GM21576 (cell line): ENCODE data around the gene LLGL1.
"Not testable (repeated sequence)": the region's sequence is repeated elsewhere in the genome, so short reads cannot be mapped to it uniquely, and the experiment has no call there.

ENCODE experiments used
- ATAC-seq: cut with Tn5 transposase; IDR thresholded peaks from one replicate; pipeline ENCODE4 v1.9.1; 2021; ENCODE audit warnings: mild to moderate bottlenecking, moderate library complexity; ENCODE audit not compliant: unreplicated experiment

Gene LLGL1

DNA sequence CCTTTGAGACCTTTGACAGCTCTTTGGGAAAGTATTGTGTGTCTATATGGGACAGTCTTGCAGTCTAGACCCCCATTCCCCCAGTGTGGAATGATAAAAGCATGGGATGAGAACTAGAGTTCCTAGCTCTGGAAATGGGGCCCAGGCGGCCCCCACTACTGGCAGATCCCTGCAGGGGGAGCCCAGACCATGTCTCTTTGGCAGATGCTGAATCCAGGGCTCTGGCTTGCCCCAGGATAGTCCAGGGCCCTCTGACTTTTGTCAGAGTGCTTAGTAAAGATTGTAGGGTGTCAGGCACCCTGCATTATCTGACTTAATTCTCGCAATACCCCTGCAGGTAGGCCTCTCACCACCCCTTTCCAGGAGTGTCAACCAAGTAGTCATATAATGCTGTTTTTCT lies 33.5 kb upstream of the LLGL1 start:
- no peak for ATAC-seq

DNA sequence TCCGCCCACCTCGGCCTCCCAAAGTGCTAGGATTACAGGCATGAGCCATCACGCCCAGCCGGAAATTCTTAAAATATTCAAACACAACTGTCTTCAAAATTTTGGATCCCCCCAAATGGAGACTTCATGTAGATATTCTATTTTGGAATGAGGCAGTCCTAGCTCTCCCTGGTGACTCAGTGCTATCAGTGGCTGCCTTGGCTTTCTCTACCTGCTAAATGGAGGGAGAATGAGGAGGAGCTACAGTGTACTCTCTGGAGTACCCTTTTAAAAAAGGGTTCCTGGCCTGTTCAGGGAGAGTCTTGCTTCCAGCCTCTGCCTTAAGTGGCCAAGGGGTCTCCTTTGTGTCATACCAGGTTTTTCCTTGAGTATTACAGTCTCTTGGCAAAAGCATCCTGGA lies 31.0 kb upstream of the LLGL1 start:
- no peak for ATAC-seq

DNA sequence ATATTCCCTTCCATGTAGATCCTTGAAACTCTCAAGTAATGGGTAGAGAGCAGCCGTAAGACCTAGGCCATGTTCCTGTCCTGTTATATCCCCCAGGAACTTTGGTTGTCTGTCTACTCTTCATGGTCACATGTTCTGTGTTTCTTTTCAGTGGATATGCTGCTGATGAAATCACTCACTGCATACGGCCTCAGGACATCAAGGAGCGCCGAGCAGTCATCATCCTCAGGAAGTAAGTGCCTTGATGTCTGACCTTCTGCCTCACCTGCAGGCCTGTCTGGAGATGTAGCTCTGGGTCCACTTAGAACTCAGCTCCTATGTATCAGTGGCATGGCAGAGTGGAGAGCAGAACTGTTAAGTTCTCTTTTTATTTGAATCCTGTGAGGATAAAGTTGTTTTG lies 30.6 kb upstream of the LLGL1 start:
- no peak for ATAC-seq

- no peak for ATAC-seq
Observed at GRCh38 chr17:18195246-18195645, 30.2 kb upstream of the LLGL1 start.

DNA sequence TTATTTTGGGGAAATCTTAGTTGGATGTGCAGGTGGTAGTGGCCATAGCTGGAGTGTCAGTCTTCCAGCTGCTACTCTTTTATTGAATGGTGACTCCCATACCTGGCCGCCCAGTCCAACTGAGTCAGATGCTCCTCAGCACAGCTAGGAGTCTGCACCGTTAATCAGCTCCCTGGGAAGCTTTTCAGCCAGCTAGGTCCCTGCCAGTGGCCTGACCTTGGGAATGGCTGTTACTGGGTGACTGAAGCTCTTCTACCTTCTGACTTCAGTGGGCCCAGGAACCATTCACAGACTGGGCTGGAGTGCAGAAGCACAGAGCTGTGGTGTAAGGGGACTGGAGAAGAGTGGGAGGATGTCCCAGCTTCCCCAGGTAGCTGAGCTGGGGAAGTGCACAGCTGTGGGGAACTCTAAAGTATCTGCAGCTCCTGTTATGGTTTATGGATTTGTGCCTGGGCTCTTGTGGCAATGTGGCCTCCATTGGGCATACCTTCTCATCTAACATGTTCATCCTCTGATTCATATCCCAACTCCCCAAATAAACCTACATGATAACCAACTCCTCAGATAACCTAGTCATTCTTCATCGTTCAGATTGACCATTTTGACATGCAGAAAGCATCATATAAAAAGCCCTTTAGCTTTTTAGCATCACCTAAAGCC lies 27.8 kb upstream of the LLGL1 start:
- no peak for ATAC-seq

GRCh38 chr17:18198530-18198929 lies 26.9 kb upstream of the LLGL1 start:
- ATAC-seq = no peak

- ATAC-seq = no peak
Observed at GRCh38 chr17:18201108-18201507, 24.3 kb upstream of the LLGL1 start.

DNA sequence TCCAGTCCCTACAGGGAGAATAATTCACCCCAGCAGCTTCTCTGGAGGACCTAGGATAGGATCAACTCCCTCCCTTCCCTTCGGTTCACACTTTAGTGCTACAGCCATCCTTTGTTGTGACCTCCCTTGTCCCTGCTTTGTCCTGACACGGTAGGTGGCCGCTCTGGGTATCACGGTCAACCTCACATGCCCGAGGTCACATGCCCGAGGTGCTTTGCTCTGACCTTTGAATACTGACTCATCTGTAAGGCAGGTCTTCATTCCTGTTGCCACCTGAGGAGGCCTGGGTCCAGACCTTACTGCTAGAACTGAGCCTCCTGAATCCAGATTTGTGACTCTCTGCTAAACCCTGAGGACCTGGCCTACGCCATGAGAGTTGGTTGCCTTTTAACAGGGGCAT lies 22.1 kb upstream of the LLGL1 start:
- ATAC-seq = no peak

DNA sequence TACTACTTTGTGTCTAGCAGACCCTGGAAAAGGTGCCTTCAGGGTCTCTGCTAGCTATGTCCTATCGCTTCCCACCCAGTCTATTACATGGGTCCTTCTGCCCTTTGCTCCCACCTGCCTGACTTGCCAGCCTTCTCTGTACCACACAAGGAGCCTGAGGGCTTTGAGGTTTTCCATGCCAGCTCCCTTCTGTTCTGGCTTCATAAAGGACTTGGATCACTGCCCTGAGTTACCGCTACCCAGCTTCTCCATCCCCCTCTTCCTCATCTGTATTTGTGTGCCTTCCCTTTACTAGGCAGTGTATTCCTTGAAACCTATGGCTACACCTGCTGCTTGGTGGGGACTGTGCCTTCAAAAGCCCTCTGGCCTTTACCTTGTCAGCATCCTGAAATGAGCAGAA lies 19.6 kb upstream of the LLGL1 start:
- ATAC-seq = no peak

GRCh38 chr17:18206962-18207361 lies 18.5 kb upstream of the LLGL1 start:
- ATAC-seq = no peak

GRCh38 chr17:18208092-18208491 lies 17.3 kb upstream of the LLGL1 start:
- ATAC-seq = no peak

DNA sequence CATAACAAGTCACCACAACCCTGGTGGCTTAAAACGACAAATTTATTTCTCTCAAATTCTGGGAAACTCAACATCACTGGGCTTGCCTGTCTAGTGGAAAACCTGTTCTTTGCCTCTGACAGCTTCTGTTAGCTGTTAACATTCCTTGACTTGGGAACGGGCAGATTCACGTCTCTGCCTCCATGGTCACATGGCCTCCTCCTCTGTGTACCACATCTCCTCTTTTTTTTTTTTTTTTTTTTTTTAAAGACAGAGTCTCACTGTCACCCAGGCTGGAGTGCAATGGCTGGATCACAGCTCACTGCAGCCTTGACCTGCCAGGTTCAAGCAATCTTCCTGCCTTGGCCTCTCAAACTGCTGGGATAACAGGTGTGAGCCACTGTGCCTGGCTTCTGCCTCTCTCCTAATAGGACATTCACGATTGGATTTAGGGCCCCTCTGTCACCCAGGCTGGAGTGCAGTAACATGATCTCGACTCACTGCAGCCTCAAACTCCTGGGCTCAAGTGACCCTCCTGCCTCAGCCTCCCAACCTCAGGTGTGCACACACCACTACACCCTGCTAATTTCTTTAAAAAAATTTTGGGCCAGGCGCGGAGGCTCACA lies 11.7 kb upstream of the LLGL1 start:
- ATAC-seq = no peak

- ATAC-seq = not testable (repeated sequence)
Observed at GRCh38 chr17:18216906-18217305, 8.5 kb upstream of the LLGL1 start.

- ATAC-seq = no peak
Observed at GRCh38 chr17:18217412-18218015, 7.9 kb upstream of the LLGL1 start.

DNA sequence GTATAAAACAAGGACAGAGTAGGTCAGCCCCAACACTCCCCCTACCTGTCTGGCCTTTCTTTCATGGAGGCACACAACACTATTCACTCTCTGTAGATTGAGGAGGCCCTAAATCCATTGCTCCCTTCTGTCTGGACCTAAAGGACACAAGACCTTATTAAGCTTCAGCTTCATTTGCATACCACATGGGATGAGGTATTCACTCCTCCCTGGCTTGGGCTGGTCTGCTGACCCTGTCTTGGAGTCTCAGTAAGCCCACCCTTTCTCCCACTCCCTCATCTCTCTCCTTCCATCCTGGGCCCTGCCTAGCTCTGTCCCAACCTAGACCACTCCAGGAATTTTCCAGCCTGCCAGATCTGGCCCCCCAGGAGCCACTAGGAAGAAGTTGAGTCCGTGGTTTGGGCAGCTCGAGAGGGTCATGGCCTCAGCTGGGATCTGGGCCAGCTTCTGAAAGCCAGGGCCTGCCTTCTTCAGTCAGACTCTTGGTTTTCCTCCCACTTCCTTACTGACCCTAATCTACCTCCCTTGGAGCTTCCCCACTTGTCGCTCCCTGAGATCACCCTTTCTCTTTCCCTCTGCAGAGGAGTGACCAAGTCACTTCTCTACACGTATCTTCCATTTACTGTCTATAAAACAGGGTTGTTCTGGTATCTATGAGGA lies 6.5 kb upstream of the LLGL1 start:
- ATAC-seq = no peak

GRCh38 chr17:18224053-18224386 lies 1.4 kb upstream of the LLGL1 start:
- no peak for ATAC-seq

GRCh38 chr17:18224387-18225120 lies 881 bp upstream of the LLGL1 start:
- ATAC-seq = no peak

DNA sequence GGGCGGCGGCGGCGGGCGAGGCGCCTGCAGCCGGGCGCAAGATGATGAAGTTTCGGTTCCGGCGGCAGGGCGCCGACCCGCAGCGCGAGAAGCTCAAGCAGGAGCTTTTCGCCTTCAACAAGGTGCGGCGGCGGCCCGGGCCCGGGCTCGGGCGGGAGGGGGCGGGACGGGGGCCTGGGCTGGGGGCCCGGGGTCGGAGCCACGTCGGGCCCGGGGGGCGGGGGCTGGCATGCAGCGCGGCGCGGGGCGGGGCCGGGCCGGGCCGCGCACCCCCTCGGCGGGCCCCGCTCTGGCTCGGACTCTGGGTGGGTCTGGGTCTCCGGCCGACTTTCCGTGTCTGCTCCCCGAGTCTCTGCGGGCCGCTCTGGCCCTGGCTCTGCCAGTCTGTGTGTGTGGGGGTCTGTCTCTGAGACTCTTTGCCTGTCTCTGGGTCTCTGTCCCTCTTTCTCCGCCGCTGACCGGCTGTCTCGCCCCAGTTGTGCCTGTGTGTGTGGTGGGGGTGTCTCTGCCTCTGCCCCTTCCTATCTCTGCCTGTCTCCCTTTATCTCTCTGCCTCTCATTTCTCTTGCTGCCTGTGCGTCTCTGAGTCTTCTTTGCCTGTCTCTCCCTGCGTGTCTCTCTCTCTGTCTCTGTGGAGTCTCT lies 328 bp downstream of the LLGL1 start:
- peak; percentile 4 for ATAC-seq

DNA sequence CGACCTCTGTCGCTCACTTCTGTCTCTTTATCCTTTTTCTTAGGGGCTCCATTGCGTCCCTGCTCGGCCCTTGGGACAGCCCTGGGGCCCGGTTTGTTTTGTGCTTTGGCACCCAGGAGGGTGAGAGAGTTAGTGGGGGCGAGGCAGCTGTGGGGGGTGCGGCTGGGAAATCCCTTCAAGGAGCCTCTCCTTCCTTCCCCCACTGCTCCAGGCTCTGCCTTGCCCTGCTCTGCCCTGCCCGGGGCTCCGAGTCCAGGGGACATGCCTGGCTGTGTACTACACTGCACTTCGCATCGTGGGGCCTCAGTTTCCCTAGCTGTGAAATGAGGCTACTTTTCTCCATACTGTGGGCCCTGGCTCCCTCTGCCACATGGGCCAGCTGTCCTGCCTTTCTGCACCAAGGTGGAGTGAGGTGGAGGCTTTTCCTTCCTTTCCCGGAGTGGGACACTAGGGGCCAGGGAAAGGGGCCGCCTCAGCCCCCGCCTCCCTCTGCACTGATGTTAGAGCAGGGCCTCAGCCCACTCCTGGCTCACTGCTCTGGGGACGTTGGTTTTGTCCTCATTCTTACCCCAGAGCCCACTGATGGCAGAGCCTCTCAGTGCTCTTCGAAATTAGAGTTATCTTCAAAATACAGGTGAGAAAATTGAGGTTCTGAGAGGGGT lies 980 bp downstream of the LLGL1 start:
- no peak for ATAC-seq

GRCh38 chr17:18227635-18228034 lies 2.2 kb downstream of the LLGL1 start:
- ATAC-seq = no peak
